Left colon (tissue), 2 donors: Measurements from ENCODE around the gene HEPHL1. TPM values are rescaled to one million over a fixed set of nuclear protein-coding genes. Genes with fewer than 3 reads are reported as not detected.
"Not testable (repeated sequence)": the region's sequence is repeated elsewhere in the genome, so short reads cannot be mapped to it uniquely, and the experiment has no call there.

Source experiments
- ATAC-seq: fragments of 200-7000 bp; cut with Tn5 transposase; one replicate; pipeline ENCODE4 v1.9.1; 2020; ENCODE audit warnings: mild to moderate bottlenecking, moderate library complexity
- DNase-seq, 2 donors: peaks; one replicate each; pipeline ENCODE4 v3.0.0-alpha.2; 2020
- intact Hi-C, 2 donors: fragments of 100-400 bp; cut with DNase I in 1 of 2; cut with micrococcal nuclease in 1 of 2; formaldehyde crosslinking; loops; one replicate each; pipeline versions ENCODE4 v1.11.2 to v1.14.0; 2022; cut with DNase I, micrococcal nuclease
- long read RNA-seq: library from polyadenylated mRNA; unstranded; transcript quantifications from one replicate; pipeline ENCODE4 v2.0.0, GENCODE V29; 2021
- total RNA-seq, 2 donors: library from RNA; stranded (reverse); fragmentation: NEBNext Ultra II Directional; extraction: Animal tissue kit (Norgen Biotek cat#: 25700); gene quantifications; one replicate each; pipeline ENCODE4 v1.2.1, GENCODE V29; 2021
- donor health status: DM: no; HTN: no; CAD: no.
- donor health status: DM: yes; HTN: yes; CAD: no.

The HEPHL1 gene
- total RNA-seq = not detected
- long read RNA-seq = 0 reads

GRCh38 chr11:94020777-94021481 is at the start of gene HEPHL1:
TSS of gene HEPHL1 (plus strand) at chr11:94021354. CDS start at chr11:94021369, 15 bp downstream.
- intact Hi-C loops = no loop called here
- no peak for ATAC-seq
- DNase-seq = no peak

- intact Hi-C loops = no loop called here
- ATAC-seq (no peak), DNase-seq (no peak)
These were observed 48.4 kb upstream of the HEPHL1 start for GRCh38 chr11:93972790-93973189.

GRCh38 chr11:93973322-93974051 is 47.7 kb upstream of the HEPHL1 start:
- intact Hi-C loops, ATAC-seq, DNase-seq: not testable (repeated sequence)

GRCh38 chr11:93974759-93975158 is 46.4 kb upstream of the HEPHL1 start:
- intact Hi-C loops = no loop called here
- DNase-seq (no peak), ATAC-seq (no peak)

- ATAC-seq, intact Hi-C loops, DNase-seq: not testable (repeated sequence)
These were observed 44.4 kb upstream of the HEPHL1 start for GRCh38 chr11:93976577-93977254.

- ATAC-seq = no peak
- intact Hi-C loops = no loop called here
- no peak for DNase-seq
These were observed 37.5 kb upstream of the HEPHL1 start for GRCh38 chr11:93983542-93984195.

GRCh38 chr11:93984196-93984567 is 37.0 kb upstream of the HEPHL1 start:
- intact Hi-C loops = no loop called here
- no peak for ATAC-seq

GRCh38 chr11:93984936-93985335 is 36.2 kb upstream of the HEPHL1 start:
- DNase-seq (no peak), ATAC-seq (no peak)
- intact Hi-C loops = no loop called here

More at GRCh38 chr11:93984196-93984567, 37.0 kb upstream of the HEPHL1 start:
- no peak for DNase-seq

GRCh38 chr11:93986716-93987115 is 34.4 kb upstream of the HEPHL1 start:
- DNase-seq = no peak
- peak; percentile 24 for ATAC-seq
- intact Hi-C loops = no loop called here

GRCh38 chr11:93988455-93988854 is 32.7 kb upstream of the HEPHL1 start:
- no peak for ATAC-seq
- intact Hi-C loops = no loop called here
- DNase-seq = no peak

- intact Hi-C loops = no loop called here
- no peak for ATAC-seq
- DNase-seq = no peak
These were observed 32.2 kb upstream of the HEPHL1 start for GRCh38 chr11:93988912-93989311.

GRCh38 chr11:93993747-93994146 is 27.4 kb upstream of the HEPHL1 start:
- ATAC-seq (no peak), DNase-seq (no peak)
- intact Hi-C loops = no loop called here

GRCh38 chr11:93997741-93998140 is 23.4 kb upstream of the HEPHL1 start:
- DNase-seq (no peak), ATAC-seq (no peak)
- intact Hi-C loops = no loop called here

GRCh38 chr11:94000659-94001058 is 20.5 kb upstream of the HEPHL1 start:
- no peak for ATAC-seq
- intact Hi-C loops = no loop called here
- DNase-seq = no peak

- intact Hi-C loops = no loop called here
- DNase-seq (no peak), ATAC-seq (no peak)
These were observed 18.9 kb upstream of the HEPHL1 start for GRCh38 chr11:94002226-94002625.

- ATAC-seq (no peak), DNase-seq (no peak)
- intact Hi-C loops = no loop called here
These were observed 13.7 kb upstream of the HEPHL1 start for GRCh38 chr11:94007426-94007825.

- no peak for ATAC-seq
- intact Hi-C loops = no loop called here
These were observed 13.2 kb upstream of the HEPHL1 start for GRCh38 chr11:94007906-94008305.

GRCh38 chr11:94010136-94010535 is 11.0 kb upstream of the HEPHL1 start:
- intact Hi-C loops = no loop called here
- no peak for ATAC-seq
- DNase-seq = no peak

More at GRCh38 chr11:94007906-94008305, 13.2 kb upstream of the HEPHL1 start:
- no peak for DNase-seq

- ATAC-seq (no peak), DNase-seq (no peak)
- intact Hi-C loops = no loop called here
These were observed 9.7 kb upstream of the HEPHL1 start for GRCh38 chr11:94011478-94011877.
